OCI-LY3 (cell line): ENCODE measurements around the gene ARL1.
"Not testable (repeated sequence)": the region's sequence is repeated elsewhere in the genome, so short reads cannot be mapped to it uniquely, and the experiment has no call there.

ENCODE experiments used
- H2AFZ ChIP-seq: fragments of 200-600, 300-600 bp; shearing (Covaris generic); 2 replicates; pipeline ENCODE4 v1.6.0; 2014; ENCODE audit warnings: antibody characterized with exemption, low read depth, low read length
- H3K27ac ChIP-seq: fragments of 200-600, 300-600 bp; sonication (generic); 2 replicates; pipeline ENCODE4 v1.5.1; 2014; ENCODE audit warnings: mild to moderate bottlenecking, low read length, moderate library complexity, mixed read lengths
- H3K27me3 ChIP-seq: fragments of 200-600, 300-600 bp; sonication (generic); 2 replicates; pipeline ENCODE4 v1.6.1; 2014; ENCODE audit warnings: low read depth, low read length, mixed read lengths
- H3K36me3 ChIP-seq: fragments of 200-600, 300-600 bp; sonication (generic); replicated peaks from 2 replicates; pipeline ENCODE3; 2014; ENCODE audit warnings: low read depth, low read length, mixed read lengths
- H3K4me1 ChIP-seq: fragments of 300-600, 200-600 bp; sonication (generic); 2 replicates; pipeline ENCODE4 v1.6.1; 2014; ENCODE audit warnings: low read length, mixed read lengths
- H3K4me2 ChIP-seq: fragments of 200-600, 300-600 bp; sonication (generic); 2 replicates; pipeline ENCODE4 v1.6.1; 2014; ENCODE audit warnings: low read length, mixed read lengths
- H3K4me3 ChIP-seq: fragments of 300-600, 200-600 bp; sonication (generic); 2 replicates; pipeline ENCODE4 v1.5.1; 2014; ENCODE audit warnings: antibody characterized with exemption, mild to moderate bottlenecking, low read length, moderate library complexity
- H3K79me2 ChIP-seq: fragments of 300-600, 200-600 bp; shearing (Covaris generic); 2 replicates; pipeline ENCODE4 v1.6.1; 2014; ENCODE audit warnings: mild to moderate bottlenecking, low read length, mixed read lengths
- H3K9ac ChIP-seq: fragments of 300-600, 200-600 bp; shearing (Covaris generic); 2 replicates; pipeline ENCODE4 v1.6.0; 2014; ENCODE audit warnings: mild to moderate bottlenecking, low read length, moderate library complexity
- H3K9me3 ChIP-seq: fragments of 200-600, 300-600 bp; shearing (Covaris generic); 2 replicates; pipeline ENCODE4 v1.6.1; 2014; ENCODE audit warnings: low read length, mixed read lengths; ENCODE audit not compliant: insufficient read depth
- H4K20me1 ChIP-seq: fragments of 200-600, 300-600 bp; sonication (generic); 2 replicates; pipeline ENCODE4 v1.6.1; 2016; ENCODE audit warnings: low read length, mixed read lengths; ENCODE audit not compliant: insufficient read depth
- CTCF ChIP-seq: fragments of 200-600, 300-600 bp; sonication (generic); IDR thresholded peaks from 2 replicates; pipeline ENCODE4 v1.5.1; 2014; ENCODE audit warnings: antibody characterized with exemption, low read length, low read depth
- EZH2phosphoT487 ChIP-seq: fragments of 200-600 bp; shearing (Covaris generic); IDR thresholded peaks from 2 replicates; pipeline ENCODE4 v1.6.1; 2018; ENCODE audit warnings: antibody characterized with exemption, mixed run types, low read depth

ARL1 gene

GRCh38 chr12:101414533-101415119 lies 7.1 kb upstream of the ARL1 start:
- Histone ChIP-seq H3K27ac (no peak overlapping the region), H3K4me1 (no peaks in the 10 kb centered on the region), H3K4me2 (no peak overlapping the region), H2AFZ (no peak overlapping the region), H3K36me3 (no peaks in the 10 kb centered on the region), H3K9ac (no peak overlapping the region), H4K20me1 (no peaks in the 10 kb centered on the region), H3K79me2 (no peaks in the 10 kb centered on the region), H3K4me3 (no peak overlapping the region), H3K9me3 (no peaks in the 10 kb centered on the region), H3K27me3 (no peaks in the 10 kb centered on the region)
- no peak for TF ChIP-seq EZH2phosphoT487
- TF ChIP-seq CTCF = peak; percentile 88

DNA sequence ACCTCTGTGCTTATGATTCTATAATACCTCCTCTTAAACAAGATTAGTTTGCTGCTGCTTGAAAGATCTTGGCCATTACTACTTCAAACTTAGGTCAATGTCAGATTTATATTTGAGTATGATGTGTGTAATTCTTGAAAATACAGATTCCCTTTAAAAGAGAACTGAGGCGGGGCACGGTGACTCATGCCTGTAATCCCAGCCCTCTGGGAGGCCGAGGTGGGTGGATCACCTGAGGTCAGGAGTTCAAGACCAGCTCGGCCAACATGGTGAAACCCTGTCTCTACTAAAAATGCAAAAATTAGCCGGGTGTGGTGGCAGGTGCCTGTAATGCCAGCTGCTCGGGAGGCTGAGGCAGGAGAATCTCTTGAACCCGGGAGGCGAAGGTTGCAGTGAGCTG lies 2.6 kb upstream of the ARL1 start:
- H3K9me3 ChIP-seq, H3K9ac ChIP-seq, H3K4me3 ChIP-seq, H3K27me3 ChIP-seq, H3K27ac ChIP-seq, H4K20me1 ChIP-seq, H3K4me2 ChIP-seq, H3K36me3 ChIP-seq, H2AFZ ChIP-seq: not testable (repeated sequence)
- H3K79me2 ChIP-seq = peaks cover 27% of the 10 kb centered on the region
- H3K4me1 ChIP-seq = peaks cover 11% of the 10 kb centered on the region

GRCh38 chr12:101407049-101407435 lies 530 bp downstream of the ARL1 start:
- Histone ChIP-seq H3K79me2 (peaks cover 47% of the 10 kb centered on the region), H4K20me1 (peaks cover 8% of the 10 kb centered on the region; the same call in 1 of the 2 replicates), H3K27me3 (no peaks in the 10 kb centered on the region), H3K9me3 (no peaks in the 10 kb centered on the region), H3K27ac (peak overlapping the region; percentile 68), H3K4me3 (peak overlapping the region; percentile 97), H3K36me3 (peaks cover 7% of the 10 kb centered on the region), H3K4me2 (peak overlapping the region; percentile 94), H3K9ac (peak overlapping the region; percentile 94), H3K4me1 (peaks cover 11% of the 10 kb centered on the region), H2AFZ (peak overlapping the region; percentile 99)
- TF ChIP-seq EZH2phosphoT487 (no peak), CTCF (no peak)

- not testable (repeated sequence) for H3K4me1 ChIP-seq, H3K27me3 ChIP-seq, H3K9ac ChIP-seq, H3K4me3 ChIP-seq, H3K9me3 ChIP-seq, H3K79me2 ChIP-seq, H2AFZ ChIP-seq, H3K4me2 ChIP-seq, H3K27ac ChIP-seq, H4K20me1 ChIP-seq
- peaks cover 31% of the 10 kb centered on the region for H3K36me3 ChIP-seq
These were observed 16.4 kb downstream of the ARL1 start for GRCh38 chr12:101391181-101391580.

DNA sequence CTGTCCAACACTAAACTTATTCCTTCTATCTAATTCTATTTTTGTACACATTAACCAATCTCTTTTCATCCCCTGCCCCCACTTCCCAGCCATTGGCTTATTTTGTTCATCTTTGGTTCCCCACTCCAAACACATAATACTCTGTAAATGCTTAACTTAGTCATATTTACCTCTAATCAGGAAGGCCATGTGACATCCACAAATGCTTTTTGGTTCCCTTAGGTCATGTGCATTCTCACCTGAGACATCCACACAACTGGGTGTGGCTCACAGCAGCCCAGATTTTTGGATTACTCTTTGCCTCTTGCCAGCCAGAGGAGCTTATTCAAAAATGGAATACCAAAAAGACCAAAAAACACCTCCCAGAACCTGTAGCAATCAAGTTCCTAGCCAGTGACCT lies 28.4 kb downstream of the ARL1 start:
- H3K27me3 ChIP-seq = no peaks in the 10 kb centered on the region
- no peak overlapping the region for H3K4me3 ChIP-seq
- no peaks in the 10 kb centered on the region for H3K9me3 ChIP-seq
- H4K20me1 ChIP-seq = no peaks in the 10 kb centered on the region
- H3K36me3 ChIP-seq = peaks cover 45% of the 10 kb centered on the region
- peaks cover 11% of the 10 kb centered on the region for H3K4me1 ChIP-seq
- H3K27ac ChIP-seq = no peak overlapping the region
- no peak overlapping the region for H3K9ac ChIP-seq
- no peak for TF ChIP-seq CTCF
- TF ChIP-seq EZH2phosphoT487 = no peak
- H3K4me2 ChIP-seq = no peak overlapping the region
- no peak overlapping the region for H2AFZ ChIP-seq
- no peaks in the 10 kb centered on the region for H3K79me2 ChIP-seq
